CD1c-positive myeloid dendritic cell (primary cell): ENCODE results near the gene SYN1.
"Not testable (repeated sequence)": the region's sequence is repeated elsewhere in the genome, so short reads cannot be mapped to it uniquely, and the experiment has no call there.

Experiments
- DNase-seq: peaks from one replicate; pipeline ENCODE4 v3.0.0-alpha.2; 2016; ENCODE audit errors: extremely low spot score

The SYN1 gene

GRCh38 chrX:47619486-47620302 lies at the start of gene SYN1:
Gene SYN1, minus strand, starts transcription at chrX:47619857. Its CDS starts 129 bp downstream, at chrX:47619728.
- DNase-seq = peak; percentile 86

- DNase-seq = not testable (repeated sequence)
Measured at GRCh38 chrX:47665797-47666196, 46.1 kb upstream of the SYN1 start.

GRCh38 chrX:47664737-47665136 lies 45.1 kb upstream of the SYN1 start:
- DNase-seq = no peak

GRCh38 chrX:47662144-47662657 lies 42.5 kb upstream of the SYN1 start:
- DNase-seq = peak; percentile 79

GRCh38 chrX:47661539-47661938 lies 41.9 kb upstream of the SYN1 start:
- no peak for DNase-seq

- no peak for DNase-seq
Measured at GRCh38 chrX:47659421-47659726, 39.7 kb upstream of the SYN1 start.

GRCh38 chrX:47658684-47659420 lies 39.2 kb upstream of the SYN1 start, which contains the start of gene UXT:
Gene UXT, minus strand, starts transcription at chrX:47659180. Its CDS starts 253 bp downstream, at chrX:47658927.
- peak; percentile 94 for DNase-seq

- no peak for DNase-seq
Measured at GRCh38 chrX:47658301-47658683, 38.6 kb upstream of the SYN1 start.

- DNase-seq = no peak
Measured at GRCh38 chrX:47651043-47651905, 31.6 kb upstream of the SYN1 start.

GRCh38 chrX:47650164-47651042 lies 30.7 kb upstream of the SYN1 start, which contains the start of gene ELK1:
Gene ELK1, minus strand, starts transcription at chrX:47650563. Its CDS starts 9,122 bp downstream, at chrX:47641441.
- peak; percentile 94 for DNase-seq

GRCh38 chrX:47649781-47650163 lies 30.1 kb upstream of the SYN1 start:
- DNase-seq = no peak

- no peak for DNase-seq
Measured at GRCh38 chrX:47649271-47649670, 29.6 kb upstream of the SYN1 start.

GRCh38 chrX:47648376-47648775 lies 28.7 kb upstream of the SYN1 start:
- no peak for DNase-seq

GRCh38 chrX:47646636-47647035 lies 27.0 kb upstream of the SYN1 start:
- DNase-seq = no peak

- DNase-seq = no peak
Measured at GRCh38 chrX:47645530-47645929, 25.9 kb upstream of the SYN1 start.

GRCh38 chrX:47644557-47645091 lies 25.0 kb upstream of the SYN1 start:
- DNase-seq = peak; percentile 3

GRCh38 chrX:47643926-47644325 lies 24.3 kb upstream of the SYN1 start:
- DNase-seq = peak; percentile 39

GRCh38 chrX:47638816-47639215 lies 19.2 kb upstream of the SYN1 start:
- no peak for DNase-seq

- peak; percentile 75 for DNase-seq
Measured at GRCh38 chrX:47637546-47638195, 18.0 kb upstream of the SYN1 start.
